GM21515 (cell line): ENCODE measurements around the gene ATXN1L.
"Not testable (repeated sequence)": the region's sequence is repeated elsewhere in the genome, so short reads cannot be mapped to it uniquely, and the experiment has no call there.

Experiments
- ATAC-seq: cut with Tn5 transposase; IDR thresholded peaks from one replicate; pipeline ENCODE4 v1.9.1; 2021; ENCODE audit not compliant: unreplicated experiment

ATXN1L gene

GRCh38 chr16:71852561-71852960 is 6.8 kb downstream of the ATXN1L start:
- no peak for ATAC-seq

DNA sequence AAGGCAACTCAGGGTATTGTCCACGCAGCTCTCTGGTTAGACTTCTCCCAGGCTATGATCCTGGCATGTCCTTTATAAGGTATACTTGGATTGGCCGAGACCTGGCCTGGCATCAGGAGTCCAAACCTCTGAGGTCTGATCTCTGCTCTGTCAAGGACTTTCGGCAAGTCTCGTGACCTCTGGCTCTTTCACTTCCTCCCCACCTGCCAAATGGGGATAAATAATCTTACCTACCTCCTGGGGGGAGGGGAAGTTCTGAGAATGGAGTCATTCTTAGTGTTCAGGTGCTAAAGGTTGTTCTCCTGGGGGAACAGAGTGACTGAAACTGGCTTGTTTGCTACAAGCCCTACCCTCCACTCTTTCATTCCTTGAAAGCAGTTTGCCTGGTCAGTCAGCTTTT is 7.6 kb downstream of the ATXN1L start:
- ATAC-seq: peak; percentile 77

GRCh38 chr16:71854369-71854948 is 8.7 kb downstream of the ATXN1L start:
- ATAC-seq: no peak

- ATAC-seq: no peak
Measured at GRCh38 chr16:71855937-71856662, 10.3 kb downstream of the ATXN1L start.

DNA sequence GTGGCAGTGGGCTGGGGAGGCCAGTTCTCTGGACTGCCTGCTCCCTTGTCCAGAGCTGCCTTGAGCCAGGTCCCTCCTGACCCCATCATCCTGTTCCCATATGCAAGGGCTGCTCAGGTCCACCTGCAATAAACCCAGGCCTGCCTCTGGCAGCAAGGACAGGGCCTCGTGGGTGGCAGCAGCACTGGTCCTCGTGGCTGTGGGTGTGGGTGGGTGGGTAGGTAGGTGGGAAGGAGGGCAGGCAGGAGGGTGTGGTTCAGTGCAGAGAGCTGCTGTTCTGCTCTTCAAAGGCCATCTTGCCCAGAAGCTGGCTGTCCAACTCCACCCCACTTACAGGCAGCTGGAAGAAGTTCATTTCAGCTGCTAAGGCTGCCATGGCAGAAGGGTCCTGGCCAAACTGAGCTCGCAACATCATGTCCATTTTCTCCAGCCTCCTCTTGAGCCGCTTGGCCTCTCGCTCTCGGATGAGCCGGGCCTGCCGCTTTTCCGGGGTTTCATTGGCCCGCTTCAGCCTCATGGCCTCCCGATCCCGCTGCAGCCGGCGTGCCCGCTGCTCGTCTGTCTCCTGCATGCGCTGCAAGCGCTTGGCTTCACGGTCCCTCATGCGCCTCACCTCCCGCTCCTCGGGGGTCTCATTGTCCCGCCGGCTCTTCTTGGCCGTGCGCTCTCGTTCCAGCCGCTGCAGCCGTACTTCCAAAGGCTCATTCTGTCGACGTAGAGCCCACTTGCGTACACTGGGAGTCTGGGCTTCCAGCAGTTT is 14.2 kb downstream of the ATXN1L start:
- no peak for ATAC-seq

DNA sequence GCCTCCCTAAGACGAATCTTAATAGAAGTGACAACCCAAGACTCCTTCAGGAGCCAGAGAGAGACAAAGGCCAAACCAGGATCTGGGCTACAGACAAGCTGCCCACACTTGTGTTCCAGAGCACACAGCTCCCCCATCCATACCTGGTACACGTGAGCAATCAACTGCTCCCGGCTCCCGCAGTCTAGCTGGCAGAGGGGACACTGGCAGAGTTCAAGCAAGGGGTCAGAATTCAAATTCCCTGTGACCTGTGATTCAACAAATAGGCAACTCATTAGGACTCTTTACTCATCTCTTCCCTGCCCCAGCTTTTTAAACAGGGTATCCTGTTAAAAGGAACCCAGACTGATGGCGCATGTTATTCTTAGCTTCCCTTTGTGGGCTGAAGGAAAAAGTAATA is 18.2 kb downstream of the ATXN1L start:
- ATAC-seq: no peak

- no peak for ATAC-seq
Measured at GRCh38 chr16:71865173-71865863, 19.5 kb downstream of the ATXN1L start.

- ATAC-seq: not testable (repeated sequence)
Measured at GRCh38 chr16:71867175-71867574, 21.4 kb downstream of the ATXN1L start.

DNA sequence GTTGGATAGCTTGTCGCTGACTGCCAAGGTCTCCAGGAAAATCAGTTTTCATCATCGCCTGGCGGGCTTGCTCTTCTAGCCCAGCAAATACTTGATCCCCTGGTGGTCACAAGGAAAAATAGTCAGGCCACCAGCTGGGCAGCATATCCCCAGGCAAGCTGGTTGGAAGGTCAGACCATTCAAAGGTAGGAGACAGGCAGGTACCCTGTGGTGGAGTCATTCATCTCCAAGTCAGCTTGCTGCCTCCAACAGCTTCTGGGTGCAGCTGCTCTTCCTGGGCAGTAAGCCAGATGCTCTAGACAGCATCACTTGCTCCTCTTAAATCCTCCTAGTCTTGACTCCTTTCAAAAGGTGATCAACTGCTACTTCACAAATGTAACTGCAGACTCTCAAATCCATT is 22.2 kb downstream of the ATXN1L start:
- no peak for ATAC-seq

GRCh38 chr16:71869089-71869488 is 23.3 kb downstream of the ATXN1L start:
- ATAC-seq: no peak

DNA sequence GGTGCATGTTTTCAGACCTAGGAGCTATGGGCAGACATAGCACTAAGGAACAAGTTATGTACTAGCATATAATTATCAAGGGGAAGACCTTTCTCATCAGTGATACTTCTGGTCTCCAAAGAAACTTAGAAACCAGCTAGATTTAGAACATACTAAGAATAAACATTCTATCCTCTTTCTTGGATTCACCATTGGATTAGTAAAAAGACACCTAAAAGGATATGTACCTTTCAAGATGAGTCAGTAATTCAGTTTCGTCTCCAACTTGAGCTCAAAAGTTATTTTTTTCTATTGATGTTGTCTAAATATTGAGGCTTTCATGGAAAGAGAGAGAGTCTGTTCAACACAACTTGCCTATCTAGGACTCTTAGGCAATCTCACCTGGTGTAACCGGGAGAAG is 25.0 kb downstream of the ATXN1L start:
- no peak for ATAC-seq

- ATAC-seq: no peak
Measured at GRCh38 chr16:71873199-71873598, 27.4 kb downstream of the ATXN1L start.

GRCh38 chr16:71878911-71879310 is 33.1 kb downstream of the ATXN1L start:
- ATAC-seq: no peak

DNA sequence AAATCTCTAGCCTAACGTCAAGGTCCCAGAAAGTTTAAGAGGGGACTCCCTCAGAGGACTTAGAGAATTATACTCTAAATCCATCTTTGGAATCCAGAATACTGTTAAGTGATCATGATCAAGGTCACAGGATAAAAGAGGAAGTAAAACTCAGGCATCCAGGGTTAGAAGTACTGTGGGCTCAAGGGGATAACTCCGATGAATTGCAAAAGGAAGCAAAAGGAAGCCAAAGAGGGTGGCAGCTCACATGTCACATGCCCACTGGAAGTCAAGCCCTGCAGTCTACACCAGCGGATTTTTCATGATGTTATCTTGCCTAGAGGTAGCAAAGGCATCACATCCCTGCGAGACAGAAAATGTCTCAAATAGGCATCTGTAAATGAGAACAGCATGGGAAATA is 34.4 kb downstream of the ATXN1L start:
- no peak for ATAC-seq

DNA sequence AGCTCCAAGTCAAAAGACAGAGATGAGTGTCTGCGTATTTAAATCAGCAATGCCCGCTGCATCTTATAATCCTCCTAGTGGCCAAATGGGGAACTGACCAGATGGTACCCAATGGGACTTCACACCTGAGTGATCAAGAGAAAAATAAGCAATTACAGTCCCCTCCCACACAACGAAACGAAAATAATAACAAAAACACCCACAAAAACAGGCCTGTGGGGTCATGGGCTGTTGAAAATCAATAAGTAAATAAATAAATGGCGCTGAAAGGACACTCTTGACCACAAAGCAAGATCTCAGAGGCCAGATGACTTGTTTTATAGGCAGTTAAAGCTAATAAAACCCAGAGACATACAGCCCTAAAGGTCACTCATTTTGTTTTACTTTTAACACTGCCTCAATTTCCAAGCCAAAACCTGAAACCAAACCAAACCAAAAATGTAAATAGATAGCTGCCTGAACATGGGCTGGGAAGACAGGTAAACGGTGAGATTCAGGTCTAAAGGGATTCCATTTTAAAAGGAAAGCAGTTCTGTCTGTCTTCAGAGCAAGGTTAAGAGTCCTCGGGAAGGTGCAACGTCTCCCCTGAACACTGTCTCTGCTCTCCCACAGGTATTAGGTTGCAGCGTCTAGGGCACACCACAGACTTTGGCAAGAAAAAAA is 36.9 kb downstream of the ATXN1L start:
- ATAC-seq: peak; percentile 42

DNA sequence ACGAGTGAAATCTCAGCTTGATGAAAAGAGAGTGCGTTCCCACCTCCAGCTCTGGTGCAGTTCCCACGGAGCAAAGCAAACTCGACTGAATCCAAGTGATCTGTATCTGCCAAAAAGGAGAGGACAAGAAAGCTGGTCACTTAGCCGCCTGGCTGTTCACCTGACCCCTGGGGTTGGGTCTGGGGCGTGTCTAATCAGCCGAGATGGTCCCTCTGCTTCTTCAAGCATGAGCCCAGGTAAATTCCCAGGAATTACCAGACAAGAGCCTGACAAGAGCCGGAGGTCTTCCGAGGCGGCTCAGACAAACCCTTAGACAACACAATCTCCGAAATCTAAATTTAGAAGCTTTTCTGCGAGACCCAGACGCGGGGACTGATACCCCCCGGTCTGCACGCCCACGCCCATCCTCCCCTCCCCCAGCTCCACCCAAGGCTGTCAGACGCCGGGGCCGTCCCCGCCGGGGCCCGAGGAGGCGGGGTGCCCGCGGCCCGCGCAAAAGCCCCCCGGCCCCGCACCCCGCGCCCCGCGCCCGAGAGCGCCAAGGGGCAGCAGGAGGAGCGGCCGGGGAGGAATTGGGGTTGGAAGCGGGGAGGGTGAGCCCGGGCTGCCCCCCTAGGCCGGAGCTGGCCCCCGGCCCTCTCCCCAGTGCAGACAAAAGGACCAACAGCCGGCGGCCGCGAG is 37.5 kb downstream of the ATXN1L start:
- ATAC-seq: peak; percentile 46

GRCh38 chr16:71883849-71884638 is 38.3 kb downstream of the ATXN1L start, which contains the start of gene ZNF821:
Gene ZNF821 (minus strand): TSS chr16:71884182. CDS start chr16:71879946, 4,236 bp downstream.
- ATAC-seq: peak; percentile 47

DNA sequence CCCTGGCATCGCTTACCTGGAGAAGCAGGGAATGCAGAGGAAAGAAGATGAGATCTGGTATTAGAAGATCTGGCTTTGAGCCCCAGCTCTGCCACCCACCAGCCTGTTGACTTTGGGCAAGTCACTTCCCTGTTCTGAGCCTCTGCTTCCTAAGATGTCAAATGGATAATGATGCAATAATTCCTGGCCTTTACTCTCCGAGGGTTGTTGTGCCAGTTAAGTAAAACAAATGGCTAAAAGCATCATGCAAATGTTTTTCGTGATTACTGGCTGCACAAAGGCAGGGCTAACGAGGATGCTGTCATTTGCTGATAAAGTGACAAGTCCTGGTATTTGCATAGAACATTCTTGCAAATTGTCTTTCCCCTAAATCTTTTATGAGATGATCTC is 39.5 kb downstream of the ATXN1L start:
- ATAC-seq: no peak

DNA sequence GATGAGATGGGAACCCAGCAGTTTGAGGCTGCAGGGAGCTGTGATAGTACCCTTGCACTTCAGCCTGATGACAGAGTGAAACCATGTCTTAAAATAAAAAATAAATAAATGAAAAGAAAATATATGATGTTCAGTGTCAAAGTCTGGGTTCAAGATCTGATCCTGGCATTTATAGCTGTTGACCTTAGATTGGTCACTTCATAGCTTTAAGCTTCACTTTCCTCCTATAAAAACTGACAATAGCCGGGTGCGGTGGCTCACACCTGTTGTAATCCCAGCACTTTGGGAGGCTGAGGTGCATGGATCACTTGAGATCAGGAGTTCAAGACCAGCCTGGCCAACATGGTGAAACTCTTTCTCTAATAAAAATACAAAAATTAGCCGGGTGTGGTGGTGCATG is 43.4 kb downstream of the ATXN1L start:
- no peak for ATAC-seq

DNA sequence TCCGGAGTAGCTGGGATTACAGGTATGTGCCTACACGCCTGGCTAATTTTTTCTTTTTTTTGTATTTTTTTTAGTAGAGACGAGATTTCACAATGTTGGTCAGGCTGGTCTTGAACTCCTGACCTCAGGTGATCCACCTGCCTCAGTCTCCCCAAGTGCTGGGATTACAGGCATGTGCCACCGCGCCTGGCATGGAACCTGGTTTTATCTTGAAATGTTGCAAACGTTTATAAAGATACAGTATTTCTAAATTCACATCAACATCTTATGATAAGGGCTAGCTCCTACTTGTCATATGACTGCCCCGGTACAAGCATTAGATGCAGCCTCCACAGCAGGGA is 48.1 kb downstream of the ATXN1L start:
- no peak for ATAC-seq
